ENCODE data around the gene HSD17B2. TPM values are rescaled to one million over a fixed set of nuclear protein-coding genes. Genes with fewer than 3 reads are reported as not detected.

HSD17B2 gene
- total RNA-seq, 4 donors from 2014 or later: not detected

GRCh38 chr16:82042846-82043245, 7.8 kb downstream of the HSD17B2 start:
- H3K4me1 ChIP-seq: peaks cover 0 to 5% of the 10 kb centered on the region in 2 donors
- no peak for DNase-seq
- no peak overlapping the region for H3K4me3 ChIP-seq (replicated peaks in 1 of 3)
- H3K27me3 ChIP-seq: no peaks in the 10 kb centered on the region
- H3K27ac ChIP-seq: no peak overlapping the region
- TF ChIP-seq CTCF (IDR thresholded peaks at IDR 0.05) (no peak), POLR2A (IDR thresholded peaks at IDR 0.05) (no peak)
- intact Hi-C loops (cut with DNase I): no loop called here
- 80 to 89% methylated on average over 2 of the region's 2 CpGs for WGBS, 2 donors
- H3K36me3 ChIP-seq: no peaks in the 10 kb centered on the region
- no peaks in the 10 kb centered on the region for H3K9me3 ChIP-seq

- intact Hi-C loops (cut with DNase I): no loop called here
- H3K27me3 ChIP-seq: no peaks in the 10 kb centered on the region
- no peak overlapping the region for H3K4me3 ChIP-seq (replicated peaks in 1 of 3)
- H3K36me3 ChIP-seq: no peaks in the 10 kb centered on the region
- no peak for TF ChIP-seq POLR2A (IDR thresholded peaks at IDR 0.05)
- no peak for TF ChIP-seq CTCF (IDR thresholded peaks at IDR 0.05)
- no peak for DNase-seq
- 77 to 82% methylated on average over 6 of the region's 6 CpGs for WGBS, 2 donors
- H3K9me3 ChIP-seq: no peaks in the 10 kb centered on the region
- no peak overlapping the region for H3K27ac ChIP-seq
- H3K4me1 ChIP-seq: peaks cover 0 to 5% of the 10 kb centered on the region in 2 donors
Observed at GRCh38 chr16:82043680-82044584, 8.9 kb downstream of the HSD17B2 start.

- no peaks in the 10 kb centered on the region for H3K9me3 ChIP-seq
- no peak overlapping the region for H3K27ac ChIP-seq
- H3K4me3 ChIP-seq (replicated peaks in 1 of 3): no peak overlapping the region
- H3K36me3 ChIP-seq: no peaks in the 10 kb centered on the region
- WGBS, 2 donors: 68 to 97% methylated on average over 3 of the region's 3 CpGs
- H3K4me1 ChIP-seq: peaks cover 0 to 5% of the 10 kb centered on the region in 2 donors
- intact Hi-C loops (cut with DNase I): no loop called here
- no peaks in the 10 kb centered on the region for H3K27me3 ChIP-seq
- no peak for DNase-seq
- TF ChIP-seq CTCF (IDR thresholded peaks at IDR 0.05) (no peak), POLR2A (IDR thresholded peaks at IDR 0.05) (no peak)
Observed at GRCh38 chr16:82044585-82044911, 9.5 kb downstream of the HSD17B2 start.

- no peaks in the 10 kb centered on the region for H3K27me3 ChIP-seq
Observed at GRCh38 chr16:82045465-82045864, 10.4 kb downstream of the HSD17B2 start.

More at GRCh38 chr16:82045465-82045864, 10.4 kb downstream of the HSD17B2 start:
- WGBS, 2 donors: 42 to 63% methylated on average over 2 of the region's 2 CpGs
- Histone ChIP-seq H3K4me1 (peaks cover 0 to 5% of the 10 kb centered on the region in 2 donors), H3K4me3 (replicated peaks in 1 of 3) (no peak overlapping the region), H3K36me3 (no peaks in the 10 kb centered on the region), H3K27ac (no peak overlapping the region), H3K9me3 (no peaks in the 10 kb centered on the region)
- intact Hi-C loops (cut with DNase I): no loop called here
- TF ChIP-seq POLR2A (IDR thresholded peaks at IDR 0.05) (no peak), CTCF (IDR thresholded peaks at IDR 0.05) (no peak)
- no peak for DNase-seq
